Smooth muscle cell (in vitro differentiated cells): Measurements from ENCODE around the gene KCNJ10. TPM values are rescaled to one million over a fixed set of nuclear protein-coding genes. Genes with fewer than 3 reads are reported as not detected.

Source experiments
- DNase-seq: peaks from one replicate; lab custom pipeline; 2025; ENCODE audit not compliant: unreplicated experiment; lab: John Stamatoyannopoulos, UW
- H2AFZ ChIP-seq: fragments of 200-600 bp; sonication (generic); 2 replicates; pipeline ENCODE4 v1.6.0; 2016; ENCODE audit warnings: antibody characterized with exemption, low read depth, mild to moderate bottlenecking
- H3F3A ChIP-seq: fragments of 200-600 bp; sonication (generic); 2 replicates; pipeline ENCODE4 v1.6.0; 2017; ENCODE audit warnings: antibody characterized with exemption, low read depth
- H3K27ac ChIP-seq: fragments of 200-600 bp; sonication (generic); 2 replicates; pipeline ENCODE4 v1.5.1; 2016; ENCODE audit warnings: low read depth, mild to moderate bottlenecking
- H3K27me3 ChIP-seq: fragments of 200-600 bp; sonication (generic); 2 replicates; pipeline ENCODE4 v1.6.1; 2016; ENCODE audit warnings: low read depth, mild to moderate bottlenecking
- H3K36me3 ChIP-seq: fragments of 200-600 bp; sonication (generic); 2 replicates; pipeline ENCODE4 v1.5.1; 2016; ENCODE audit warnings: low read depth
- H3K4me1 ChIP-seq: fragments of 200-600 bp; sonication (generic); 2 replicates; pipeline ENCODE4 v1.5.1; 2016; ENCODE audit warnings: low read depth
- H3K4me2 ChIP-seq: fragments of 200-600 bp; sonication (generic); 2 replicates; pipeline ENCODE4 v1.6.0; 2016; ENCODE audit warnings: mild to moderate bottlenecking
- H3K4me3 ChIP-seq: fragments of 200-600 bp; sonication (generic); 2 replicates; pipeline ENCODE4 v1.5.1; 2016; ENCODE audit warnings: mild to moderate bottlenecking
- H3K79me2 ChIP-seq: fragments of 200-600 bp; sonication (generic); 2 replicates; pipeline ENCODE4 v1.6.0; 2016; ENCODE audit warnings: low read depth, mild to moderate bottlenecking
- H3K9ac ChIP-seq: fragments of 200-600 bp; sonication (generic); 2 replicates; pipeline ENCODE4 v1.6.0; 2016; ENCODE audit warnings: low read depth
- H3K9me3 ChIP-seq: fragments of 200-600 bp; sonication (generic); replicated peaks from 2 replicates; pipeline ENCODE4 v1.5.1; 2016; ENCODE audit warnings: low read depth
- H4K20me1 ChIP-seq: fragments of 200-600 bp; sonication (generic); 2 replicates; pipeline ENCODE4 v1.6.0; 2016; ENCODE audit warnings: low read depth
- CTCF ChIP-seq: fragments of 200-600 bp; sonication (generic); IDR thresholded peaks from 2 replicates; pipeline ENCODE4 v1.5.1; 2017; ENCODE audit warnings: borderline replicate concordance, mild to moderate bottlenecking, antibody characterized with exemption; ENCODE audit not compliant: insufficient read depth, poor library complexity, severe bottlenecking
- WGBS: methylation state at CpG from one replicate; pipeline ENCODE4 v1.1.7; 2016; ENCODE audit warnings: low lambda C conversion rate; 5-methylcytosine and 5-hydroxymethylcytosine counted together
- polyA plus RNA-seq: library from polyadenylated mRNA; unstranded; fragments of >200 nt; fragmentation: Nextera tagmentation; extraction: Ambion mirVana; gene quantifications from 2 replicates; pipeline ENCODE4 v1.2.1, GENCODE V29; 2016
- total RNA-seq: library from RNA; depleted of rRNA; stranded (reverse); fragments of >200 nt; gene quantifications from 2 replicates; pipeline ENCODE4 v1.2.3, GENCODE V29; 2014

Gene KCNJ10
- total and polyA plus RNA-seq, 2 experiments from 2014 or later = not detected

DNA sequence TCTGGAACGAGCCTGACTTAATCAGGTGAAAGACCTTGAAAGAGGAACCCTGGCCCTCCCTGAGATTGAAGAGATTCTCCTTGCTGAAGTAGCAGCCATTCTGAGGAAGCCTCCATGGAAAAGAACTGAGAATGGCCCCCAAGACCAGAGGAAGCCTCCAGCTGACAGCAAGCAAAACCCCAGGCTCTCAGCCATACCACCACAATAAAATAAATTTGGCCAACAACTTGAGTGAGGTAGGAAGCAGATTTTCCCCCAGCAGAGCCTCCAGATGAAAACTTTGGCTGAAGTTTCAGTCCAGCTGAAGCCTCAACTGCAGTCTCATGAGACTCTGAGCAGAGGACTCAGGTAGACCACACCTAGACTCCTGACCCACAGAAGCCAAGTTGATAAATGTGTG, 82.0 kb downstream of the KCNJ10 start:
- no peak overlapping the region for H3K4me2 ChIP-seq
- no peak overlapping the region for H3K27ac ChIP-seq
- no peaks in the 10 kb centered on the region for H3K36me3 ChIP-seq
- no peak overlapping the region for H3K9ac ChIP-seq
- H3F3A ChIP-seq = no peaks in the 10 kb centered on the region
- no peak overlapping the region for H2AFZ ChIP-seq
- no peaks in the 10 kb centered on the region for H3K4me1 ChIP-seq
- H3K27me3 ChIP-seq = no peaks in the 10 kb centered on the region
- no peaks in the 10 kb centered on the region for H3K79me2 ChIP-seq
- H3K9me3 ChIP-seq = no peaks in the 10 kb centered on the region
- WGBS = 91% methylated on average over 1 of the region's 1 CpG
- DNase-seq = no peak
- no peak overlapping the region for H3K4me3 ChIP-seq
- H4K20me1 ChIP-seq = no peaks in the 10 kb centered on the region
- no peak for TF ChIP-seq CTCF

DNA sequence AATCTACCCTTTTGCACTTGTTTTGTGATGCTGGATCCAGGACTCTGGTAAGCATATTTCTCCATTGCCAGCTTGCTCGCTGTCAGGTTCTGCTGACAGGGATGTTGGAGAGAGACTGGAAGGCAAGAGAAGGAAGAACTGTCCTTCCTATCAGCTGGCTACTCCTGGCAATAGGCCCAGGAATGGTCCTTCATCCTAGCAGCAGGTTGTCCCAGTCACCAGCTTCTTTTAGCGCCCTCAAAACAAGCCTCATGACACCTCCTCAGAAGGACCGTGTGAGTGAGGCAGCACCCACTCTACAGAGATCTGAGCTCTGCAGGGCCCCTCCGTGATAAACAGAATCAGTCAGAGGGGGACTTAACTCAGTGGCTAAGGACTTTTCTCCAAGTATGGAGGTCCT, 82.8 kb downstream of the KCNJ10 start:
- Histone ChIP-seq H3K79me2 (no peaks in the 10 kb centered on the region), H3K4me2 (no peak overlapping the region), H3K27me3 (no peaks in the 10 kb centered on the region), H3K9me3 (no peaks in the 10 kb centered on the region), H3K4me3 (no peak overlapping the region), H4K20me1 (no peaks in the 10 kb centered on the region), H3K9ac (no peak overlapping the region), H3F3A (no peaks in the 10 kb centered on the region), H2AFZ (no peak overlapping the region), H3K27ac (no peak overlapping the region), H3K4me1 (no peaks in the 10 kb centered on the region), H3K36me3 (no peaks in the 10 kb centered on the region)
- WGBS = 59% methylated on average over 4 of the region's 4 CpGs
- TF ChIP-seq CTCF = no peak
- no peak for DNase-seq

DNA sequence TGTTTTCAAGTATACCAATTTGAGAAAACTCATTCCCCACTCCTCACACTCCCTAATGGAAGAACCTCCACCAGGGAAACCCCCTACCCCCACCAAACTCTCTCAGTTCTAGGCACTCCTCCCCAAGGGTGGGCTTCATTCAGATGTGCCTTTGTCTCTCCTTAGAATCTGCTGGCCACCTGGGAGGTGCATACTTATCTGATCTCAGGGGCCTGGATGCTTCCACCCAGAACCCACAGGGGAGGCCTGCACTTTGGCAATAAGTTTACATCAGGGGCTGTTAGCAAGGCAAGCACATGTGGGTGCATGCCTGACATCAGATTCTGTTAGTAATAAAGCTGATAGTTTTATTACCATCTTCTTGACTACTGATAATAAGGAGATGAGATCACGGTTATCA, 83.4 kb downstream of the KCNJ10 start:
- Histone ChIP-seq H3K4me2 (no peak overlapping the region), H3K27ac (no peak overlapping the region), H3F3A (no peaks in the 10 kb centered on the region), H3K36me3 (no peaks in the 10 kb centered on the region), H3K9ac (no peak overlapping the region), H3K27me3 (no peaks in the 10 kb centered on the region), H2AFZ (no peak overlapping the region), H4K20me1 (no peaks in the 10 kb centered on the region), H3K79me2 (no peaks in the 10 kb centered on the region), H3K4me3 (no peak overlapping the region), H3K9me3 (no peaks in the 10 kb centered on the region), H3K4me1 (no peaks in the 10 kb centered on the region)
- WGBS = 61% methylated on average over 1 of the region's 1 CpG
- no peak for TF ChIP-seq CTCF
- DNase-seq = no peak

GRCh38 chr1:159986093-159986492, 83.9 kb downstream of the KCNJ10 start:
- H4K20me1 ChIP-seq = no peaks in the 10 kb centered on the region
- no peak overlapping the region for H3K4me3 ChIP-seq
- H3K9ac ChIP-seq = no peak overlapping the region
- DNase-seq = no peak
- 91% methylated on average over 2 of the region's 2 CpGs for WGBS
- no peak overlapping the region for H3K4me2 ChIP-seq
- no peaks in the 10 kb centered on the region for H3F3A ChIP-seq
- no peaks in the 10 kb centered on the region for H3K36me3 ChIP-seq
- no peak overlapping the region for H3K27ac ChIP-seq
- no peaks in the 10 kb centered on the region for H3K27me3 ChIP-seq
- TF ChIP-seq CTCF = no peak
- H3K9me3 ChIP-seq = no peaks in the 10 kb centered on the region
- H2AFZ ChIP-seq = no peak overlapping the region
- no peaks in the 10 kb centered on the region for H3K79me2 ChIP-seq
- no peaks in the 10 kb centered on the region for H3K4me1 ChIP-seq
